Neural progenitor cell (in vitro differentiated cells): ENCODE data around the gene USP35. TPM values are rescaled to one million over a fixed set of nuclear protein-coding genes. Genes with fewer than 3 reads are reported as not detected.

Experiments used
- DNase-seq: peaks from one replicate; pipeline ENCODE4 v3.0.0-alpha.2; 2016; ENCODE audit warnings: low spot score
- H2AFZ ChIP-seq: fragments of 200-600 bp; sonication (generic); replicated peaks from 2 replicates; pipeline ENCODE4 v1.6.1; 2016; ENCODE audit warnings: antibody characterized with exemption
- H3F3A ChIP-seq: fragments of 200-600 bp; sonication (generic); 2 replicates; pipeline ENCODE4 v1.6.1; 2016; ENCODE audit warnings: antibody characterized with exemption, low read depth
- H3K27ac ChIP-seq: fragments of 200-600 bp; sonication (generic); 2 replicates; pipeline ENCODE4 v1.5.1; 2016; ENCODE audit warnings: mild to moderate bottlenecking
- H3K27me3 ChIP-seq: fragments of 200-600 bp; sonication (generic); 2 replicates; pipeline ENCODE4 v1.6.1; 2016; ENCODE audit warnings: mild to moderate bottlenecking, moderate library complexity
- H3K36me3 ChIP-seq: fragments of 200-600 bp; sonication (generic); 2 replicates; pipeline ENCODE4 v1.5.1; 2016
- H3K4me1 ChIP-seq: fragments of 200-600 bp; sonication (generic); 2 replicates; pipeline ENCODE4 v1.6.1; 2016; ENCODE audit warnings: mixed run types
- H3K4me2 ChIP-seq: fragments of 200-600 bp; sonication (generic); 2 replicates; pipeline ENCODE4 v1.6.1; 2016
- H3K4me3 ChIP-seq: fragments of 200-600 bp; sonication (generic); 2 replicates; pipeline ENCODE4 v1.5.1; 2016
- H3K79me2 ChIP-seq: fragments of 200-600 bp; sonication (generic); 2 replicates; pipeline ENCODE4 v1.6.1; 2016; ENCODE audit warnings: low read depth
- H3K9ac ChIP-seq: fragments of 200-600 bp; sonication (generic); 2 replicates; pipeline ENCODE4 v1.6.1; 2016
- H3K9me3 ChIP-seq: fragments of 200-600 bp; sonication (generic); 2 replicates; pipeline ENCODE4 v1.5.1; 2016; ENCODE audit warnings: low read depth
- H4K20me1 ChIP-seq: fragments of 200-600 bp; sonication (generic); 2 replicates; pipeline ENCODE4 v1.6.1; 2016; ENCODE audit warnings: low read depth
- H3K27ac Mint-ChIP-seq: 3 replicates; pipeline ENCODE4 v1.8.0; 2021; ENCODE audit warnings: mixed read lengths
- H3K27me3 Mint-ChIP-seq: 2 replicates; pipeline ENCODE4 v1.8.0; 2022; ENCODE audit warnings: low read depth, mild to moderate bottlenecking, inconsistent platforms, moderate library complexity, mixed read lengths; ENCODE audit not compliant: insufficient read depth
- H3K36me3 Mint-ChIP-seq: 3 replicates; pipeline ENCODE4 v1.8.0; 2021; ENCODE audit warnings: mixed read lengths
- H3K4me1 Mint-ChIP-seq: 3 replicates; pipeline ENCODE4 v1.8.0; 2021; ENCODE audit warnings: mixed read lengths
- H3K4me3 Mint-ChIP-seq: 3 replicates; pipeline ENCODE4 v1.8.0; 2021; ENCODE audit warnings: mild to moderate bottlenecking, moderate library complexity, mixed read lengths
- H3K9me3 Mint-ChIP-seq: 3 replicates; pipeline ENCODE4 v1.8.0; 2020; ENCODE audit warnings: mixed read lengths
- CTCF ChIP-seq: fragments of 200-600 bp; sonication (generic); IDR thresholded peaks from 2 replicates; pipeline ENCODE4 v1.5.1; 2017; ENCODE audit warnings: antibody characterized with exemption, mild to moderate bottlenecking
- EZH2 ChIP-seq: fragments of 200-600 bp; sonication (generic); IDR thresholded peaks from 2 replicates; pipeline ENCODE4 v1.6.1; 2017; ENCODE audit warnings: antibody characterized with exemption, mild to moderate bottlenecking, moderate library complexity
- EZH2phosphoT487 ChIP-seq: fragments of 200-600 bp; sonication (generic); IDR thresholded peaks from 2 replicates; pipeline ENCODE4 v1.6.1; 2017; ENCODE audit warnings: antibody characterized with exemption
- total RNA-seq: library from RNA; depleted of rRNA; stranded (reverse); fragments of >200 nt; gene quantifications from 2 replicates; pipeline ENCODE4 v1.2.3, GENCODE V29; 2015; ENCODE audit warnings: low replicate concordance

Gene USP35
- total RNA-seq, 1 donor from 2014 or later, result 4.2 TPM

- Histone ChIP-seq H3K4me1 (no peaks in the 10 kb centered on the region), H3K9me3 (no peaks in the 10 kb centered on the region), H3K27me3 (no peaks in the 10 kb centered on the region), H3K4me3 (no peak overlapping the region), H3K27ac (no peak overlapping the region), H3K9ac (no peak overlapping the region), H2AFZ (no peak overlapping the region), H4K20me1 (peaks cover 4% of the 10 kb centered on the region), H3F3A (no peaks in the 10 kb centered on the region), H3K4me2 (no peak overlapping the region), H3K79me2 (no peaks in the 10 kb centered on the region), H3K36me3 (no peaks in the 10 kb centered on the region)
- H3K9me3 Mint-ChIP-seq, result no peaks in the 10 kb centered on the region
- no peak for DNase-seq
- H3K4me3 Mint-ChIP-seq, result no peak overlapping the region
- H3K4me1 Mint-ChIP-seq, result peaks cover 4% of the 10 kb centered on the region
- no peaks in the 10 kb centered on the region for H3K36me3 Mint-ChIP-seq
- no peak overlapping the region for H3K27ac Mint-ChIP-seq
- no peak for TF ChIP-seq CTCF
- no peak for TF ChIP-seq EZH2
- no peak for TF ChIP-seq EZH2phosphoT487
- H3K27me3 Mint-ChIP-seq, result no peaks in the 10 kb centered on the region
Observed at GRCh38 chr11:78255919-78256318, 67.2 kb downstream of the USP35 start.

- Histone ChIP-seq H3K27ac (no peak overlapping the region), H3K27me3 (no peaks in the 10 kb centered on the region), H3K9me3 (no peaks in the 10 kb centered on the region), H4K20me1 (peaks cover 4% of the 10 kb centered on the region), H2AFZ (no peak overlapping the region), H3K36me3 (no peaks in the 10 kb centered on the region), H3K9ac (no peak overlapping the region), H3K4me1 (peaks cover 5% of the 10 kb centered on the region), H3K79me2 (no peaks in the 10 kb centered on the region), H3K4me3 (no peak overlapping the region), H3K4me2 (no peak overlapping the region), H3F3A (no peaks in the 10 kb centered on the region)
- Mint-ChIP-seq H3K27ac (no peak overlapping the region), H3K36me3 (peaks cover 2% of the 10 kb centered on the region), H3K4me1 (peaks cover 7% of the 10 kb centered on the region), H3K9me3 (no peaks in the 10 kb centered on the region), H3K27me3 (no peaks in the 10 kb centered on the region), H3K4me3 (no peak overlapping the region)
- DNase-seq, result no peak
- TF ChIP-seq CTCF (no peak), EZH2phosphoT487 (no peak), EZH2 (no peak)
Observed at GRCh38 chr11:78256962-78257361, 68.2 kb downstream of the USP35 start.

- Mint-ChIP-seq H3K9me3 (no peaks in the 10 kb centered on the region), H3K4me3 (no peak overlapping the region), H3K27me3 (no peaks in the 10 kb centered on the region), H3K27ac (no peak overlapping the region), H3K36me3 (peaks cover 2% of the 10 kb centered on the region), H3K4me1 (peaks cover 7% of the 10 kb centered on the region)
- Histone ChIP-seq H3K9me3 (no peaks in the 10 kb centered on the region), H3K4me2 (no peak overlapping the region), H2AFZ (no peak overlapping the region), H3K36me3 (no peaks in the 10 kb centered on the region), H3K27me3 (no peaks in the 10 kb centered on the region), H4K20me1 (peaks cover 4% of the 10 kb centered on the region), H3K4me3 (no peak overlapping the region), H3F3A (no peaks in the 10 kb centered on the region), H3K27ac (no peak overlapping the region), H3K9ac (no peak overlapping the region), H3K79me2 (no peaks in the 10 kb centered on the region), H3K4me1 (peaks cover 5% of the 10 kb centered on the region)
- no peak for DNase-seq
- no peak for TF ChIP-seq EZH2
- no peak for TF ChIP-seq EZH2phosphoT487
- TF ChIP-seq CTCF, result no peak
Observed at GRCh38 chr11:78257654-78258053, 68.9 kb downstream of the USP35 start.
